Measurements from ENCODE around the gene PTPRZ1. TPM values are rescaled to one million over a fixed set of nuclear protein-coding genes. Genes with fewer than 3 reads are reported as not detected.

Gene PTPRZ1
- total RNA-seq, 1 donor from 2014 or later = 0.65 TPM

DNA sequence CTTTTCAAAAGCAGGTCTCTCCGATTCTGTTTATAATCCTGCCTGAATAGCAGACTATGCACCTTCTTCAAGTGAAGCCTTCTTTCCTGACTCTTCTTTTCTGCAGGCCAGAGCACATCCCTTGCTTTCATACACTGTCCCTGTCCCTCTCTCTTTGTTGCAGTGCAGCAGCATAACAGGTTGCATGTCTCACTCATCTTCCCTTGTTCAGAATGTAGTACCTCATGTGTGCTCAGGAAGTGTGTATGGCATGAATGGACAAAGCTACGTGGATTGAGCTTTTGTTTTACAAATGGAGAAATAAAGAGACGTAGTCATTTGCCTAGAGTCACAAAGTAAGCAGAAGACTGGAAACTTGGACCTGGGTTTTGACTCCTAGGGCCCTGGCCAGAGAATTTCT, 68.0 kb downstream of the PTPRZ1 start:
- no peak for DNase-seq
- intact Hi-C loops (cut with DNase I) = no loop called here
- no peak for ATAC-seq (ENCODE audit: poor library complexity)

DNA sequence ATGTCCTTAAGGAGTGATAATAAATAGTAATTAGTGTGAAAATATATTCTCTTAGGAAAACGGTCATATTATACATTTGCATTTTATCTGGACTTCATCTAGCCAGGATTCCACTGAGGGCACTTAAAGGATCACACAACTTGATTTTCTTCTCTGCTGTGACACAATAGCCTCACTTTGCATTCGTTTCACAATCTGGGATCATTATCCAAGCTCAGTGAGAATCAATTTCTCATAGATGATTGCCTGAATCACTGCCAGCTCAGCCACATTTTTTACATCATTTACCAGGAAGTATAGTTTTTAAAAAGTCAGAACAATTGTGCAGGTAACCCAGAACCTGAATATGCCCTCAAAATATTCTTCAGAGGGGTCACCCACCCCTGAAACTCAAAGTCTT, 68.9 kb downstream of the PTPRZ1 start:
- intact Hi-C loops (cut with DNase I) = no loop called here
- ATAC-seq (ENCODE audit: poor library complexity) (no peak), DNase-seq (no peak)

DNA sequence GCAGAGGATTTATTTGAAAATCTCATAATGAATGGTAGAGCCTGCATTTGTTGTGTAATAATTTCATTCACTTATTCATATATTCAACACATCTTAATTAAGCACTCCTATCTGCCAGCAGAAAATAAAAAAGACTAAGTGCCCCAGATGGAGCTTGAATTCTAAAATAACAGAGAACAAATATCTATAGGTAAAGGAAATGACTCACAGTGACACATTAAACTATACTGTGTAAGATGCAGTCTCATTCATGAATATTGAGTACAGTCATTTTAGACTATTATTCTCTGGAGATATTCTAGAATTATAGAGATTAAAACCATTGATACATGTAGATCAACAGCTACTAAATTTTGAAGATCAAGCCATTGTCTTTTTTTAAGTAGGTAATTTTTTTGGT, 72.1 kb downstream of the PTPRZ1 start:
- no peak for DNase-seq
- no peak for ATAC-seq (ENCODE audit: poor library complexity)
- intact Hi-C loops (cut with DNase I) = no loop called here

DNA sequence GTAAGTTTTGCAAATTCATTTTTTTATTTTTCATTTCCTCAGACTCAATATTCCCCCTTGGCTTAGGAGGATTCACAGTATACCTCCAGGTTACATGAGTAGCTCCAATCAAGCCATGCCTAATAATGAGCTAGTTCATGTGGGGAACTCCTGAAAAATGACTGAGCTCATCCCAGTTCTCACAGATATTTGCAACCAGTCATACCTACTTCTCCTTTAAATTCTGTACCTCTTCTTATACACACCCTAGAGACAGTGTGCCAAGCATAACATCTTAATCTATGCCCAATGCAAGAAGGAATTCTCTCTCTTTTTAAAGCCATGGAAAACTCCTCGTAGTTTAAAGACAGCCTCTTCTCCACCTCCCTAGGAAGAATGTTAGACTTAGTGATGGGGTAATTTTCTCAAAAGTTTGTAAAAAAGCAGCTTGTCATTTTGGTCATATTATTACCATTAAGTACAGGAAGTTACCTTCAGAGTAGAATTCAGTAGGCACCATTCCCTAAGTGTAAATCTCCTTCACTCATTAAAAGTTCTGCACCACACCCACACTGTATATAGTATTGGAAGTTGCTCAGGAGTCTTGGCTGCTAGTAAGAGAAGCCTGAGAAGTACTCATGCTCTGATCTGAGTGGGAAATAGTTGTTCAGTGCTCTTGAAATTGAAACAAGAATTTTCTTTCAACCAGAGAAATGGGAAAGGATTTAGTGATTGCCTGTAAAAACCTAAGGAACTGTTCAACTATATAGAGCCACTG, 72.7 kb downstream of the PTPRZ1 start:
- DNase-seq = no peak
- no peak for ATAC-seq (ENCODE audit: poor library complexity)
- intact Hi-C loops (cut with DNase I) = no loop called here

DNA sequence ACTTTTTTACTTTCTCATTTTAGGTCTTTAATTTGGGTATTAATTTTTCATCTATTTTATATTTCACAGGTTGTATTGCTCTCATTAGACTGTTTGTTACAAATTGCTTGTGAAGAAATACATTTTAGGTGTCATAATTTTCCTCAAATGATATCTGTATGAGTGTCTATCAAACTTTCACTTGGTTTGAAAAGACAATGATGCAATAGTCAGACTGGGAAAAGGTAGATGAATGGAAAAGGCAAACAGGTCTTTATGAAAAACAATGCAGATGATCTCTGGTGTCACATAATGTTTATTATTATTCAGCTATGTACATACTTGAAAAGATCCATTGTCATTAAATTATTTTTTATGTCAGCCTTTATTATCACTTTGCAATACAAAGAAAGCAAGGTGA, 80.2 kb downstream of the PTPRZ1 start:
- DNase-seq = no peak
- no peak for ATAC-seq (ENCODE audit: poor library complexity)
- intact Hi-C loops (cut with DNase I) = no loop called here

DNA sequence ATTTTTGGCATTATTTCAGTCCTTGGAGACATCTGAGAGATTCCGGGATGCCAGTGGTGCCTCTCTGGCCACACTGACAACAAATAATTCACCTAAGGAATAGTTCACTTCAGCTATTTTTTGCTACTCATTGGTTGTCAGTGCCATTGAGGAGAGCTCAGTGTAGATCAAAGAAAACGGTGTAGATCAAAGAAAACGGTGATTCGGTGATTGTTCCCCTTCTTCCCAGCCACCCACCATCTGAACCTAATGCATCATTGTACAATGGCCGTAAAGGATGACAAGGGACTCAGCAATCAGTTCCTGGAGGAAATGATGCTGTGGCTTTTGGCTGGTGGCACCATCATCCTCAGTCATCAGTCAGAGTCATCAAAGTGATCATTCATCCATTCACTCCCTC, 80.6 kb downstream of the PTPRZ1 start:
- ATAC-seq (ENCODE audit: poor library complexity) (no peak), DNase-seq (no peak)
- intact Hi-C loops (cut with DNase I) = no loop called here

DNA sequence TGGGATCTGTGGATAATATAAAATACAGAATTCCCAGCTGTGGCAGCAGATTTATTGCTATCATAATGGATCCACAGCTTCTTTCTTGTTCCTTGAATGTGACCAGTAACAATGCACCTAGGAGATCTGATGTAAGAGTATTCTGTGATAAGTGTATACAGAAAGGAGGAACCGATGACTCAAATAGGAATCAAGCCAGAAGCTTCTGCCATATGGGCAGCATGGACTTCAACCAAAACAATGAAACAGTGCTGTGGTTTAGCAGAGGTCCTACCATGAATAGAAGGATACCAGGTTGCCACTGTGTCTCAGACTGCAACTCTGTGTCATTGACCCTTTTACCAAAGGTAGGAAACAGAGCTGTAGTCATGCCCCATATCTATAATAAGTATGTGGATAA, 81.8 kb downstream of the PTPRZ1 start:
- DNase-seq = no peak

DNA sequence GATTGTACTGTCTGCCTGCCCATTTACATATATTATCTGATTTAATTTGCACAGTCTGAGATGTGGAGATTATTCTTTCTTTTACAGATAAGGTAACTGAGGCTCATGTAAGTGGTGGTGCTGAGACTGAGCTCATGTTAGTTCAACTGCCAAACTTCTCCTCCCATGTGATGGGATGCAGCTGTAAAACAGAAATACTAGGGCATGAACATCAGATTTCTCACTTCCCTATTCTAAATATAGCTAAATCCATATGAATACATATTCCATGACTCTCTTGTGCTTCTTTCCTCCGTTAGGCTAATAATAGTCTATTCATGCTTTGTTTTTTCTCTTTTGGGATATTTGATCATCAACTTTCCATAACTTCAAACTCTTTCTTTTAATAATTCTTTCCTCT, 84.7 kb downstream of the PTPRZ1 start:
- no peak for DNase-seq
- intact Hi-C loops (cut with DNase I) = no loop called here
- no peak for ATAC-seq (ENCODE audit: poor library complexity)

More for the DNA sequence above, 81.8 kb downstream of the PTPRZ1 start:
- intact Hi-C loops (cut with DNase I) = no loop called here
- ATAC-seq (ENCODE audit: poor library complexity) = no peak

DNA sequence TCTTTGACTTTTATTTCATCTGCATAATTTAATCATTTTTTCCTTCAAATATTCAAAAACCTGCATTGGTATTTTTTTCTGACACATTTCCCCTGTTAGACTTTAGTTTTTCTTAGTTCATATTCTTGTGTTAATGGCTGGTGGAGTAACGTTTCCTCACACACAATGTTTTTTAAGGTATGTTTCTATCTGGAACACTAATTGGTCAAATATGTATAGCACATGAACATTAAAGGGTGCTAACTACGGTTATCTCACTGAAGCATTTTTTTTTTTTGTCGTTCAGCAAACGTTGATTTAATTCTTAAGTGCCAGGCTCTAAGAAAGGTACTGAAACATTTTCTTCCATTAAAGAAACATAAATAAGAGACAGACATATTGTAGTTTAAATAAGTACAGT, 87.7 kb downstream of the PTPRZ1 start:
- DNase-seq = no peak
- intact Hi-C loops (cut with DNase I) = no loop called here
- ATAC-seq (ENCODE audit: poor library complexity) = no peak

DNA sequence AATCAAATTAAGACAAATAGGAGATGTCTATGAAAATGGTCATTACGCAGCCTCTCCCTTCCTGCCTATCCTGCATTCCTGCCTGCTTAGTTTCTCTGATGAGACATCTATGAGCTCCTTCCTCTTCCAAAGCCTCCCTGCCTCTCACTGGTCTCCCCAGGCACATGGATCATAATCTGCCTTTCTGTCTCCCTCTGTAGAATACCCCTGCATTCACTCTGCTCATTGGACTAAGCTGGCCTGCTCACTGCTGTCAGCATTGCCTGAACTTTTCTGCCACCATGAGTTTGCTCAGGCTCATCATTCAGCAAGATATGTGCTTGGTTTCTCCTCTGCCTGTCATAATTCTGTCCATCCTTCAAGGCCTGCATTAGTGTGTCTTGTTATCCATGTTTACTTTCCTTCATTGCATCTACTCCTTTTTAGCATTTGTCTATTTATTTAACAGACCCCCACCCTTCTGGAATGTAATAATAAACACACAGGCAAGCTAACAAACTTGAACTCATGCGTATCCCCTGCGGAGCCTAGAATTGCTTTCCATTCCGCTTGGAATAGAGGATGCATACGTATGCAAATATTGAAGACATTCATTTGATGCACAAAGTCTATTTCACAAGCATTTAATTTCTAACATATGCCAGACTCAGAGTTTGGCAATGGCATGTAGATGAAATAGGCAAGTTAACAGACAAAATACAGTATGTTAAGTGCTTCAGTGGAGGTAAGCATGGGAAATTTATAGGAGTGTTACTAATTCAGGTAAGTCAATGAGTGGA, 88.3 kb downstream of the PTPRZ1 start:
- intact Hi-C loops (cut with DNase I) = no loop called here
- ATAC-seq (ENCODE audit: poor library complexity) = no peak
- no peak for DNase-seq

DNA sequence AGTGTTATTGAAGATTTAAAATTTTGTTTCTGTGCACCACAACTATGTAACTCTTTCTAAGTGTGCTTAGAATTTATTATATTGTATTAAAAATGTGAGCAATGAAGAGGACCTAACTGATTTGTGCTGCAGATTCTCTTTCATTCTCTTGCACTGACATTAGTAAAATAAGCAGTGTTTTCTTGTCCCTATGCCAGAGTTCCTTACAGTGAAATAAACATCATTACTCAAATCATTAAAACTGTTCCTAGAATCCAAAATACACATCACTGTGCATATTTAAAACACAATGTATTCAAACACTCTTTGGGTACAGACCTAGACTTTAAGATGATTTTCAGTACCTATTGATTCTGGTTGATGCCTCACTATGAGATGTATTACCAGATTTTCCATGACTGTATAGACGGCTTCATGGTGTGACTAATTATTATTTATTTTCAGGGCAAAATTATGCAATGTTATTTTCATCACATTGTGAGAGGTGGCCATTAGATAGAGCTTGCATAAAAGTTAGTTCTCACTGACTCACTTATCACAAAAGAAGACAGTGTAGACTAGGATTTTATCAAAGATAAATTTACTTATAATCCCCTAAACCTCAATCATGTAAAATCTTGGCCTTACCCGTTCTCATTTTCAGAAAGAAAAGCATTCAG, 93.4 kb downstream of the PTPRZ1 start:
- ATAC-seq (ENCODE audit: poor library complexity) (no peak), DNase-seq (no peak)
- intact Hi-C loops (cut with DNase I) = no loop called here

DNA sequence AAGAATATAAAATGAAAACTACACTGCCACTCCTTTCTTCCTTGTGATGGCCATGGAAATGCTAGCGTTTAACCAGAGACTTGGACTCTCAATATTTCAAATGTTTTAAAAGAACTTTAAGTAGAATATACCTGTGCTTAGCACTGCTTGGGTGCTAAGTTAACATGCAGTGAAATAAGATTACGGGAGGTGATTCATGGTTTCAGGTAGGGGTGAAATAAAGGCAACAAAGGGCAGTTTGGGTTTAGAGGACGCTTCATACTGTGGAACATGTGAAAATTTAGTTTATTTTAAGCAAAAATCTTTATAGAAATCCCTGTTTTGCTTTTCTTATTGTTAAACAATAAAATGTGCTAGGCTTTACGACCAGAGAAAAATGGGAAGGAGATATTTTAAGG, 94.0 kb downstream of the PTPRZ1 start:
- DNase-seq (no peak), ATAC-seq (ENCODE audit: poor library complexity) (no peak)
- intact Hi-C loops (cut with DNase I) = no loop called here

DNA sequence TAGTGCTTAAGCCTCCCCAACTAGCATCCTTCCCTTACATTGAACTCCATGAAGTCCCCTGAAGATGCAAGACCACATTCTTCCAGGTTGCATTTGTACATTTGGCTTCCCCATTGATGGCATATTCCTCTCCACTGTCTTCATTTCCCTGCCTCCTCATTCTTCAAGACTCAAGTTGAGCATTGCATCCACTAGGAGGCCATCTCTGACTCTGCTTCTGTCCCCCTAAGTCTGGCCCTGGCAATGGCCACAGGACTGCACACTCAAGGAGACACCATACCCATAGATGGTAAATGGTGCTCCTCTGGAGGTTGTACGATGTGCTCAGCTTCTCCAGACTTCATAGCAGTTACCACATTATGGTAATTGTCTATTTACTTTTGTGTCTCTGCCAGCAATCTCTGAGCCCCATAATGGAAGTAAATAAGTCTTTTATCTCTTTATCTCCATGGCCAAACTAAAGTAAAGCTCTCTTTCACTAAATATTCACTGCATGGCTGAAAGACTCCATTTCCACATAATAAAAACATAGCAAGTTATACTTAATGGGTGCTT, 112.6 kb downstream of the PTPRZ1 start:
- intact Hi-C loops (cut with DNase I) = no loop called here
- DNase-seq (no peak), ATAC-seq (ENCODE audit: poor library complexity) (no peak)

DNA sequence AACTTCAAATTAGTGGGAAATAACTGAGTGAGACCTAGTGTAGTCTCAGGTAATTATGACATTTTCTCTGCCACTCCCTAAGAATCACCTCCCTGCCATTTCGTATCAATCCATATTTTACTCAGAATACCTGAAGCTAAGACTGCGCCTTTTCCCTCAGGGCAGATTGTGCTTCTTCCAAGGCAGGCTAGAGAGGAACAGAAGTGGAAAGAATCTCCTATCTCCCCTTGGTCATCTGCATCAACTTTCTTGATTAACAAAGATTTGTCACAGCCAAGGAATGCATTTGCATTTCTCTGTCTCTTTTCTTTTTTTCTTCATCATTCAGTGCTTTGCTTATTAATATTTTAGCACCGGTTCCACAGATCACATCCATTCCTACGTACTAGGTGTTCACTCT, 119.1 kb downstream of the PTPRZ1 start:
- DNase-seq = no peak
- intact Hi-C loops (cut with DNase I) = loop anchor here (10.0 kb wide), 1 partner anchor 387 kb away; no protein-coding TSS in a partner anchor

DNA sequence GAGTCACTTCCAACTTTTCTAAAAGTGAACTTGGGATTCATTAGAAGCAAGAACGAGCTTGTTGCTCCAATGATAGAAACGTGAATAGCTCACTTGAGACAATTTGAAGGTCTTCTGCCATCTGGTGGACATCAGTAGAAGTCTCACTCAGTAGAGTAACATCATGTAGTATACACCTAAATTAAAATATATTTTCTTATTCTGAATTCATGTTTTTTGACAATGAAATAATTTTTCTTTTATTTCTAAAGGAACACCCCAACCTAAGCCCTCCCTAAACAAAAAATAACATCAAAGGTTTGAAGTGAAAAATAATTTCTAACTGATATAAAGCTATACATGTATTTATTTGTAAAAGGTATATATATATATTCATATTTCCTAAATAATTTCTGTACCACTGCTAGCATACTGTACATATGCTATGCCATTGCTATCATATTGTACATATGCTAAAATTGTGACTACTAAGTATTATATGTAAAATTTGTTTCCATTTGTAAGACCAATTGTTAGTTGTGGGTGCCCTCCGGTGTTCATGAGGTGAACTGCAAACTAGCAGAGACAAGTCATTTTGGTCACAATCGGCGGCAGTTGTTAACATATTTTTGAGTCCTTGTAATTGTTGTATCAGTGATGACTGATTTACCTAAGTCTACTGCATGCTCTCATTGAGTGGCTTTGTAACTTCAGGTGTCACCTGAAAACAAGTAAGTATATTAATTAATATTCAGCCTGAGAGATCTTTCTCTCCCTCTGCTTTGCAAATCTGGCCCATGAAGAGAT, 121.9 kb downstream of the PTPRZ1 start:
- peak; percentile 89 for ATAC-seq (ENCODE audit: poor library complexity)
- DNase-seq = peak; percentile 38
- intact Hi-C loops (cut with DNase I) = loop anchor here (10.0 kb wide), 1 partner anchor 390 kb away; no protein-coding TSS in a partner anchor

More for the DNA sequence above, 119.1 kb downstream of the PTPRZ1 start:
- ATAC-seq (ENCODE audit: poor library complexity) = no peak

DNA sequence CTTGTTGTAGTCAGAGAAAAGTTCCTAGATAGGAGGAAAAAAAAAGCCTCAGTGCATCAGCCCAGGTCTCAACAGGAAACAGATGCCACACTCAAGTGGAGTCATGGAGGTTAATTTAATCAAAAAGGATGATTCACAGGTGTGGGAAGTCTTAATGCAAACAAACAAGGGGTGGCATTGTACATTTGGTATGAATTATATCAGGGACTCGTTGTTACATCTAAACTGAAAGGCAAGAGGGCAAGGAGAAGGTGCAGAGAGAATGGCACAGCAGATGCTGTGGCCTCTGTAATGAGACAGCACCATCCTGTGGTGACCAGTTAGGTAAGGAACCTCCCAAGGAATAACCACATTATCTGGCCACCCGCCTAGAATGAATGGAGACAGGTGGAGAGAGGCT, 133.7 kb downstream of the PTPRZ1 start:
- ATAC-seq (ENCODE audit: poor library complexity) (no peak), DNase-seq (no peak)
- intact Hi-C loops (cut with DNase I) = no loop called here

DNA sequence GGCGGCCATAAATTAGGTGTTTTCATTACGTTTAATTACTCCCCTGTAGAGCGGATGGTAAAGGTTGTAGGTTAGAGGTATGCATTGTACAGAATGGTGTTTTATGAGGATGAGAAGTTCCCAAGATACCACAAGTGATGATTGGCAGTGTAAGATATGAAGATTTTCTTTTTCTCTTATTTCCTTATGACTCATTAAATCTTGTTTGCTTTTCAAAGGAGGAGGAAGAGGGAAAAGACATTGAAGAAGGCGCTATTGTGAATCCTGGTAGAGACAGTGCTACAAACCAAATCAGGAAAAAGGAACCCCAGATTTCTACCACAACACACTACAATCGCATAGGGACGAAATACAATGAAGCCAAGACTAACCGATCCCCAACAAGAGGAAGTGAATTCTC, 137.2 kb downstream of the PTPRZ1 start:
- ATAC-seq (ENCODE audit: poor library complexity) (no peak), DNase-seq (no peak)
- intact Hi-C loops (cut with DNase I) = no loop called here

DNA sequence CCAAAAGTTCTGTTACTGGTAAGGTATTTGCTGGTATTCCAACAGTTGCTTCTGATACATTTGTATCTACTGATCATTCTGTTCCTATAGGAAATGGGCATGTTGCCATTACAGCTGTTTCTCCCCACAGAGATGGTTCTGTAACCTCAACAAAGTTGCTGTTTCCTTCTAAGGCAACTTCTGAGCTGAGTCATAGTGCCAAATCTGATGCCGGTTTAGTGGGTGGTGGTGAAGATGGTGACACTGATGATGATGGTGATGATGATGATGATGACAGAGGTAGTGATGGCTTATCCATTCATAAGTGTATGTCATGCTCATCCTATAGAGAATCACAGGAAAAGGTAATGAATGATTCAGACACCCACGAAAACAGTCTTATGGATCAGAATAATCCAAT, 140.1 kb downstream of the PTPRZ1 start:
- intact Hi-C loops (cut with DNase I) = no loop called here
- DNase-seq = no peak
- ATAC-seq (ENCODE audit: poor library complexity) = no peak

DNA sequence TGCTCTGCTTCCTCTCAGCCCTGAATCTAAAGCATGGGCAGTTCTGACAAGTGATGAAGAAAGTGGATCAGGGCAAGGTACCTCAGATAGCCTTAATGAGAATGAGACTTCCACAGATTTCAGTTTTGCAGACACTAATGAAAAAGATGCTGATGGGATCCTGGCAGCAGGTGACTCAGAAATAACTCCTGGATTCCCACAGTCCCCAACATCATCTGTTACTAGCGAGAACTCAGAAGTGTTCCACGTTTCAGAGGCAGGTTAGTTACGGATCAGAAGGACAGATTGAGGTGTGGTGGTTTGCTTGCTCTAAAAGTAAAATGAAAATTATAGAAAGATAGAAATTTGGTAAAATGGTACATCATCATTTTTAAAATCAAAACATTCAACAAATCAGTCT, 140.7 kb downstream of the PTPRZ1 start:
- intact Hi-C loops (cut with DNase I) = no loop called here
- DNase-seq (no peak), ATAC-seq (ENCODE audit: poor library complexity) (no peak)

All from Right ventricle myocardium superior (tissue), 1 donor.